Stimulated activated CD4-positive, alpha-beta T cell treated with anti-CD3 and anti-CD28 coated beads, Interleukin-1b, Interleukin-23, amount 100 ng/mL, for 24 hours (primary cell): ENCODE measurements around the gene ADH4.
"Not testable (repeated sequence)": the region's sequence is repeated elsewhere in the genome, so short reads cannot be mapped to it uniquely, and the experiment has no call there.

Experiments
- DNase-seq, 4 experiments: peaks; one replicate each; pipeline ENCODE4 v3.0.0-alpha.2; 2020; ENCODE audit warnings: low read depth in 4 of 4, low spot score in 1 of 4

ADH4 gene

GRCh38 chr4:99135541-99136162 lies 8.4 kb downstream of the ADH4 start:
- DNase-seq = no peak

DNA sequence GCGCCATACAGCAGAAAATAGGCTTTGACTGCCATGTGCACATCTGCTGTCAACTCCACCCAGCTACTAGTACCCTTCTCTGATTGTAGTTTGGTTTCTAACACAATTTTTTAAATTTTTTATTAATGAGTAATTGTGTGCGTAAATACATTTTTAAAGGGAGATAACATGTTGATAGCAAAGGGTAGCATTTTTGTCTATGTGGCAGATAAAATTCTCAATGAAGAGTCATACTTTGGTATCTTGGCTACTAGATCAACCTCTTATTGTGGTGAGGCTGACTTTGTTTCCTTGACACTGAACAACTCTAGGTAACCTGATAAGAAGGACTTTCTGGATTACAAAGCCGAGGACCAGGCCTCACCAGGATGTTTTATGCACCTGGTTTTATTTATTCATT lies 9.5 kb downstream of the ADH4 start:
- DNase-seq = no peak

- no peak for DNase-seq
Observed at GRCh38 chr4:99131378-99131777, 12.7 kb downstream of the ADH4 start.

DNA sequence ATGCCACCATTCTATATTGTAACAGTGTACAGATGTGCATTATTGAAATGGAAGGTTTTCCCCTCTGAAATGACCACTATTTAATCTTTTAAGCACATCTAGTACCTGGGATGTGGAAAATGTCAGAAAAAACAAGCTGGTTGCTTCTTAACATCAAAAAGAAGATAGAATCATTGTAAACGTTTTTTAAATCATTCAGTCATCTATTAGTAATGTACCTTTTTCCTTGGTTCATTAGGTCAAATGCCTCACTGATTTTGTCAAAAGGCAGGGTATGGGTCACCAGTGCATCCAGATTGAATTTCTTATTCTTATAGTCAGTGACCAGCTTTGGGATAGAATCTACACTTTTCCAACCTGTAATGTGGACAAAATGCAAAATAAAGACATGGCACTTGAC lies 17.7 kb downstream of the ADH4 start:
- no peak for DNase-seq

DNA sequence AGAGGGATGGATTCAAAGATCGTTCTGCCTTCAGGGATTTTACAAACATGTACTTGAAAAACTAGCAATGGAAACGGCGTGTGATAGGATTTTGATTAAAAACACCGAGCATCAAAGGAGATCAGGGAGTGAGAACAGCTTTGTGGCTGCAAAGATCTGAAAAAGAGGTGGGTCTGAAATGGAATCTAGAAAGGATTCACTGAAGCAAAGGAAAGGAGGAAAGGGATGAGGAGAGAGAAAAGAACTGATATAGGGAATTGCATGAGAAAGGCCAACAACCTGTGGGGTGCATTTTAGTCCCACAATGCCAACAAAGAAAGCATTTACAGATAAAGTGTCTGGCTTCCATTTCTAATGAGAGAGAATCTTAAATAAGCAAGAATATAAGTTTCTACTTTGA lies 23.1 kb downstream of the ADH4 start:
- DNase-seq = no peak

DNA sequence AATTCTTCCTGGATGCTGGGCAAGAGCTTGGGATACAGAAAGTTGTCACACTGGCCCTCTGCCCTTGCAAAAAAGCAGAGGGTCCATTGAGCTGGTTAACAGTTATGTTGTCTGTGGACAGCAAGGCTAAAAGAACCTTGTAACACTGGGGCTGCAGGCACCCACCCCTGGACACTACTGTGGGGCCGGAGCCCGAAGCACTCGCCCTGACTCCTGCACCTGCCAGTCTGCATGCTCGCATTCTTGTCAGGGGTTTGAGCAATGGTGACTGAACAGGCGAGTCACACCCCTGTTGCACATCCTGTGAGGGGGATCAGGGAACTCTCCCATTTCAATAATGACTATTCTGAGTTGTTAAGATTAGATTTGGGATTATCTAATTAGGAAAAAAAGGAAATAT lies 23.6 kb downstream of the ADH4 start:
- DNase-seq = no peak

DNA sequence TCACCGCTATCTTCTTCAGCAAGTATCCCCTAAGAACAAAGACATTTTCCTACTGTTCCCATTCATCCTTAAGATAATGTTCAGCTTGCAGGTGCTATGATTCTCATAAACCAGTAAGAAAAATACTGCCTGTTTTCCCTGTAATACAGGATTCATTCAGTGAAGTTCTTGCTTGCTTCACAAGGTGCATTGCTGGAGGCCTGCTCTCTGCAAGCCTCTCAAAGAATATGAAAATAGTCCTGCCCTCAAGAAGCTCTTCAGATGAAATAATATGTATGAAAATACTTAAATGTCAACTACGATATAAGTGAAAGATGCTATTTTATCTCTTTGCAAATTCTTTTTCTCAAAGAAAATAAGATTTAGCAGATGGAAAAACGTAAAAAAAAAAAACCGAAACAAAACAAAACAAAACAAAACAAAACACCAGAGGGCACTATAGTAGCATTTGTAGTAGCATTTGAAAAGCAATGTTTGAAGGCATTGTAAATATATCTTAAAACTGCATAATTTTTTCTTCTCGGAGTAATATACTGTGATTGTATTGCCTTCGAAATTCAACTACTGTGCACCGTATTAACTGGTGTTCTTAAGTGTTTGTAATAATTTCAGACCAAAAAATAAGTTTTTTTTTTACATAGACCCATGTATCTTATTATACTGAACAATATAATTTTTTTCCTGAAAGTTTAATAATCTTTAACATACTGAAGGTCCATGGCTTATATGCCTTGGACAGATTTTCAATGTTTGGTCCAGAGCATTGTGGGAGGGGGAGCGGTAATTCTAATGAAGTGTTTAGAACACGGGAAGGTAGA lies 26.0 kb downstream of the ADH4 start:
- no peak for DNase-seq

GRCh38 chr4:99117122-99117841 lies 26.8 kb downstream of the ADH4 start:
- not testable (repeated sequence) for DNase-seq

DNA sequence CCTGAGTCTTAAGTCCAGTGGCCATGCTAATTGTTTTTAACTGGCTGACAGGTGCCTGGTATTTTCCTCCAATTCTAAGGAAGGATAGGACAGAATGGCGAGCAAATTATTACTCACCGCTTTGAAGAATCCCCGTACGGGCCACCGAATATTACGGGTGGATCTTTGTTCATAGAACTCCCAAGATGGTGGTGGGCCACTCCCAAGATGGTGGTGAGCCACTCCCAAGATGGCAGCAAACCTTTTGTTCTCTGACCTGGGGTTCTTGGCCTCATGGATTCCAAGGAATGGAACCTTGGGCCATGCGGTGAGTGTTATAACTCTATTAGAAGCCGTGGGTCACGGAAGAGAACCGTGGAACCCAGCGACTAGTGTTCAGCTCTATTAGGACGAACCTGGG lies 34.8 kb downstream of the ADH4 start:
- DNase-seq = not testable (repeated sequence)

DNA sequence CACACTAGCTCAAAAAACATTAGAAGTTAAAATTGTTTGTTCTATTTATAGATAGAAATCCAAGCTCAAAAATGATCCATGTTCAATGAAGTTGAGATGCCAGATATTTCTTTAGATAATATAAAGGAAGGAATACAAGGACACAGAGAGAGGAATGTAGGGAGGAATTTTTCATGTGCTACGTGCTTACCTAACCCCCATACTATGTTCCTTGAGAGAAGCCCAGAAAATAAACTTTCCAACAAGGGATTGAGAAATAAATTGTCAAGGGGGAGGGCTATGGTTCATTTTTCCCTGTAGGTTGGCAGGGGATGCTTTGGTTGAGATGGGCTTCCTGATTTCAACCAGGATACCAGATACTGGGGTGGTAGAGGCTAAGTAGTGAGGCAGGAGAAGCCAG lies 39.9 kb downstream of the ADH4 start:
- DNase-seq = no peak

DNA sequence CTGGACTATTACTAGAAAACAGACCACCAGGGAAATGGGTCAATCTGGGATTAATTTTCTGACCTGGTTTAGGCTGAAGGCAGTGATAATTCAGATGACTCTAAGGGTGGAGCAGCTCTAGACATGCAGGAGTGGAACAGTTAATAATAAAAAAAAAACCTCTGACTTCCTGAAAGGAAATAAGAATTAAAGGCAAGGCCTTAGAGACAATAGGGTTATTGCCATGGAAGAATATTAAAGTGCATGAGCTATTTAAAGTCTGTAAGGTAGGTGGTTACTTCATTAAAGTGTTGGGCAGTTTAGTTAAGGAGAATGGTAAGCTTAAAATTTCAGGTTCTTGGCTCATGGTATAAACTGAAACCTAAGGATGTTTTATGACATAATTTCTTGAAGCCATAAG lies 40.9 kb downstream of the ADH4 start:
- DNase-seq = no peak

- DNase-seq = no peak
Observed at GRCh38 chr4:99102634-99103033, 41.5 kb downstream of the ADH4 start.

DNA sequence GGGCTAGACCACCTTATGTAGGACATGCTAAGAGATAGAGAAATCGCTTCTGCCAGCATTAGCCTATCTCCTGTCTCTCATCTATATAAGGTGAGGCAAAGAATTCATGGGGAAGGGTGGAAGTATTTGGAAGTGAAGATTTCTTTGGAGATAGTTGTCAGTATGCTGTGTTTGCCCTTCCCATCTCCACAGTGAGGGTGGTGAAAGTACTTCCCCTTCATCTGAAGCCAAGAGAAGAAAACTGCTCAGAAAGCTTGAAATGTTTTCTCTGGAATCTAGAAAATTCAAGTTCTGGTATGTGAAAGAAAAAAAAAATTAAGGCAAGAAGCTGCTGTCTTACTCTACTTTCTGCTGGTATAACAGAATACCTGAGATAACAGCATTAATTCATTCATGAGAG lies 43.2 kb downstream of the ADH4 start:
- DNase-seq = no peak

DNA sequence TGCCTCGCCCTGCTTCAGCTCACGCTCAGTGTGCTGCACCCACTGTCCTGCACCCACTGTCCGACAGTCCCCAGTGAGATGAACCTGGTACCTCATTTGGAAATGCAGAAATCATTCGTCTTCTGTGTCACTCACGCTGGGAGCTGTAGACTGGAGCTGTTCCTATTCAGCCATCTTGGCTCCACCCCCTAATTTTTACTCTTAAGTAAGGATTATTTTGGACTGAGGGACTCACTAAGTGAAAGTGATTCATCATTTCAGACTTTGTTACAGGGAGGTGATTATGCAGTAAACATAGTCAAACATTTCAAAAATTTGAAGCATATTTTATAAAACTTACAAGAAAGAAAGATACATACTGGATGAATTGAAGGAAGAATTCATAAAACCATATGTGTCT lies 44.3 kb downstream of the ADH4 start:
- not testable (repeated sequence) for DNase-seq

DNA sequence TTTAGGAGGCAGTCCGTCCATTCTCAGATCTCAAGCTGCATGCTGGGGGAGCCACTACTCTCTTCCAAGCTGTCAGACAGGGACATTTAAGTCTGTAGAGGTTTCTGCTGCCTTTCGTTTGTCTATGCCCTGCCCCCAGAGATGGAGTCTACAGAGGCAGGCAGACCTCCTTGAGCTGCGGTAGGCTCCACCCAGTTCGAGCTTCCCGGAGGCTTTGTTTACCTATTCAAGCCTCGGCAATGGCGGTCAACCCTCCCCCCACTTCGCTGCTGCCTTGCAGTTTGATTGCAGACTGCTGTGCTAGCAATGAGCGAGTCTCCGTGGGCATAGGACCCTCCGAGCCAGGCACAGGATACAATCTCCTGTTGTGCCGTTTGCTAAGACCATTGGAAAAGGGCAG lies 44.8 kb downstream of the ADH4 start:
- DNase-seq = no peak

DNA sequence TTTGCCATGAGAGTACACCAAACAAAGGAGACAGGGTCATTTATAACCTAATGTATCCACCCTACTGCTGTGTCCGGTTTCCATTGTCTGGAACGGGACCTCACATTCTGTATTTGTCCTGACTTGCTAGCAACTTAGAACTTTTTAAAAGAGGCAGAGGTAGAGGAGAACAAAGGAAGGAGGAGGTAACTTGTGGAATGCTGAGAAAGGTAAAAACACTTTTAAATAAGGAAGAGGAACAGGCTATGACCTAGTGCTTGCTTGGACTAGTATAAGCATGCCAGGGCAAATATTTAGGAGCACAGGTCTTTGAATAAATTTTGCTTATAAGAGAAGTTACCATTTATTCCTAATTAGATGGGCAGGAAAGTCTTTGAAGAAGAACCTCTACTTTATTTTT lies 52.3 kb downstream of the ADH4 start:
- not testable (repeated sequence) for DNase-seq

DNA sequence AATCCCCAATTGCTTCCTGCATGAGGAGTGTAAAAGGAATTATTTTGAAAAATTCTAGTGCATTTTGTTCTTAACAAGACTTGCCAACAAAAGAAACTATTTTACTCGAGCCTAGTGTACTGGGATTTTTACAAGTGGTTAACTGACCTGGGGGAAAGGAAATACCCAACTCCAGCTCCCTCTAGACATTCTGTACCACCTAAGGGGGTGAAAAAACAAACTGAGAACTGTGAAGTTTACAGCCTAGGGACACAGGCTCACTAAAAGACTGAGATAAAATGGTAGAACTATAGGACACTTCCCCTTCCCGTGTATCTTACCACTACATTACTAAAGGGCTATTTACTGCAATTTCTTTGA lies 52.9 kb downstream of the ADH4 start:
- DNase-seq = no peak

- no peak for DNase-seq
Observed at GRCh38 chr4:99090481-99091215, 53.4 kb downstream of the ADH4 start.

DNA sequence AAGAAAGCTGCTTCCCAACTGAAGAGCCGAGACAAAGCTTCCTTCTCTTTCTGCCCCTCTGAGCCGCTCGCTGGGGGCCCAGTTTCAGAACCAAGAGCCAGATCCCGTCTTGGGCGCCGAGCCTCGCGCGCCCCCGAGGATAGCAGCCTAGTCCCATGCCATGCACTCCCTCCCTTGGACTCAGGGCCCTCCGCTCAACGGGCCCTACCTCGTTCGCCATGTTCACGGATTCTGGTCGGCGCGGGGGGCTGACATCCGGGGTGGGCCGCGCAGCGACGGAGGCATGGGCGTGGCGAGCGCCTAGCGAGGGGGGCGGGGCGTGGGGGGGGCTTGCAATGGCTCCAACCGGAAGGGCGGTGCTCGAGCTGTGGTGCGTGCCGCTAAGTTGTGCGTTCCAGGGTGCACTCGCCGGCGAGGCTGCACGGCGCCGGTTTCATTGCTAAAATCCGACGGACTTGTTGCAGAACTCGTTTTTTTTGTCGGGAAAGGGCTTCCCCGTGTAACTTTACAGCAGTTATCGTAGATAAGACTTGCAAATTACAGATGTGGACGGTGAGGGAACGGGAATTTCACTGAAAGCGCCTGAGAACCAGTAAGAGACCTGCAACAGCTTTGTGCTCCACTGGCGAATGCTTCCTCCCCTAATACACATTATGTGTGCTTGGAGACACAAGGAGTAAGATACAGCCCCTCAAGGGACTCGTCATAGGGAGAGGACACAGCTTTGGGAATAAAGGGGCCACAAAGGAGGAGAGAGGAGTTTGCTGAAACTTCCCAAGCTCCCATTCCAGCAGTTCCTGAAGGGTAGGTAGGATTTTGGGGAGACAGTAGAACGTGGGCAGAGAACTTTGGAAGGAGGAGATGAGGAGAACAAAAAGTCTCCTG lies 55.4 kb downstream of the ADH4 start, which contains the start of gene ADH5:
ADH5 (minus strand) TSS at position 308 of the 885 bp plus-strand sequence; CDS start at position 220, 88 bp downstream.
- DNase-seq = peak; percentile 84 to 90 (median 88)

DNA sequence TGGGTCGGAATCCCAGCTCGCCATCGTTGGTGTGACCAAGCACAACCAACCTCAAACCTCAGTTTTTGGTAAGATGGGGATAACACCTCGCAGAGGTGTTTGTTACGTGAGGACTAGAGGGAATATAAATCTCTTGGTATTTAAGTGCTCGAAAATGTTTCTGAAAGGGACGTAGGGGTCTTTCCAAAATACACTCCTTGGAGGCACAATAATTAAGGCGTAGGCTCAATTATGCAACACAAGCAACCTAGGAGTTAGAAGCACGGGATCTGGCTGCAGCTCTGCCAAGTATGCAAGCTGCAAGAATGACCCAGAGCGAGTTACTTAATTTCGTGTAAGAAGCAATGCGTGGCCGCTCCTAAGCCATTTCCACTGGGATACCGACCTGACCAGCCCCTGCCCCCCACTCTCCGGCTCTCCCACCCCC lies 56.1 kb downstream of the ADH4 start:
- peak in 1 of 4 experiments; percentile 1 for DNase-seq
